IPS-18a (cell line): ENCODE data around the gene SLC12A9.
"Not testable (repeated sequence)": the region's sequence is repeated elsewhere in the genome, so short reads cannot be mapped to it uniquely, and the experiment has no call there.

Experiments used
- H3K27ac ChIP-seq: one replicate; pipeline ENCODE4 v1.5.1; 2013; ENCODE audit warnings: low read length
- H3K27me3 ChIP-seq: one replicate; pipeline ENCODE4 v1.6.1; 2013; ENCODE audit warnings: mild to moderate bottlenecking, low read length; ENCODE audit not compliant: control insufficient read depth, insufficient read depth
- H3K36me3 ChIP-seq: one replicate; pipeline ENCODE4 v1.6.1; 2013; ENCODE audit warnings: low read depth, low read length; ENCODE audit not compliant: control insufficient read depth
- H3K4me1 ChIP-seq: one replicate; pipeline ENCODE4 v1.6.1; 2013; ENCODE audit warnings: low read depth, low read length; ENCODE audit not compliant: control insufficient read depth
- H3K4me3 ChIP-seq: one replicate; pipeline ENCODE4 v1.5.1; 2013; ENCODE audit warnings: low read length
- H3K9ac ChIP-seq: one replicate; pipeline ENCODE4 v1.6.1; 2013; ENCODE audit warnings: mild to moderate bottlenecking, low read length, moderate library complexity
- H3K9me3 ChIP-seq: one replicate; pipeline ENCODE4 v1.6.1; 2013; ENCODE audit warnings: low read depth, low read length; ENCODE audit not compliant: control insufficient read depth

SLC12A9 gene

GRCh38 chr7:100895956-100896731 lies 43.6 kb downstream of the SLC12A9 start:
- peaks cover 19% of the 10 kb centered on the region for H3K27me3 ChIP-seq
- peak overlapping the region; percentile 1 for H3K4me3 ChIP-seq
- no peak overlapping the region for H3K9ac ChIP-seq
- peaks cover 4% of the 10 kb centered on the region for H3K4me1 ChIP-seq
- H3K36me3 ChIP-seq = no peaks in the 10 kb centered on the region
- no peak overlapping the region for H3K27ac ChIP-seq
- H3K9me3 ChIP-seq = no peaks in the 10 kb centered on the region

- H3K4me1 ChIP-seq = no peaks in the 10 kb centered on the region
- no peak overlapping the region for H3K9ac ChIP-seq
- no peaks in the 10 kb centered on the region for H3K9me3 ChIP-seq
- H3K27me3 ChIP-seq = peaks cover 19% of the 10 kb centered on the region
- H3K36me3 ChIP-seq = no peaks in the 10 kb centered on the region
- H3K4me3 ChIP-seq = peak overlapping the region; percentile 1
- no peak overlapping the region for H3K27ac ChIP-seq
These were observed 44.5 kb downstream of the SLC12A9 start for GRCh38 chr7:100896732-100897608.

- Histone ChIP-seq H3K27ac (no peak overlapping the region), H3K27me3 (peaks cover 19% of the 10 kb centered on the region), H3K4me1 (no peaks in the 10 kb centered on the region), H3K9ac (no peak overlapping the region), H3K9me3 (no peaks in the 10 kb centered on the region), H3K36me3 (no peaks in the 10 kb centered on the region), H3K4me3 (no peak overlapping the region)
These were observed 45.4 kb downstream of the SLC12A9 start for GRCh38 chr7:100897772-100898454.

- Histone ChIP-seq H3K27ac (no peak overlapping the region), H3K4me1 (no peaks in the 10 kb centered on the region), H3K4me3 (no peak overlapping the region), H3K9me3 (no peaks in the 10 kb centered on the region), H3K36me3 (no peaks in the 10 kb centered on the region), H3K9ac (no peak overlapping the region), H3K27me3 (peaks cover 19% of the 10 kb centered on the region)
These were observed 46.9 kb downstream of the SLC12A9 start for GRCh38 chr7:100899432-100899831.

GRCh38 chr7:100900978-100901377 lies 48.5 kb downstream of the SLC12A9 start:
- no peak overlapping the region for H3K27ac ChIP-seq
- H3K36me3 ChIP-seq = no peaks in the 10 kb centered on the region
- no peaks in the 10 kb centered on the region for H3K4me1 ChIP-seq
- H3K9me3 ChIP-seq = no peaks in the 10 kb centered on the region
- no peak overlapping the region for H3K9ac ChIP-seq
- H3K4me3 ChIP-seq = no peak overlapping the region
- H3K27me3 ChIP-seq = peaks cover 9% of the 10 kb centered on the region

GRCh38 chr7:100901921-100902332 lies 49.4 kb downstream of the SLC12A9 start:
- Histone ChIP-seq H3K36me3 (no peaks in the 10 kb centered on the region), H3K4me1 (no peaks in the 10 kb centered on the region), H3K4me3 (no peak overlapping the region), H3K9me3 (no peaks in the 10 kb centered on the region), H3K9ac (no peak overlapping the region), H3K27ac (no peak overlapping the region), H3K27me3 (no peaks in the 10 kb centered on the region)

- H3K27me3 ChIP-seq = no peaks in the 10 kb centered on the region
- no peaks in the 10 kb centered on the region for H3K9me3 ChIP-seq
- H3K4me3 ChIP-seq = no peak overlapping the region
- no peaks in the 10 kb centered on the region for H3K4me1 ChIP-seq
- no peaks in the 10 kb centered on the region for H3K36me3 ChIP-seq
- H3K9ac ChIP-seq = no peak overlapping the region
- no peak overlapping the region for H3K27ac ChIP-seq
These were observed 50.1 kb downstream of the SLC12A9 start for GRCh38 chr7:100902638-100903037.

GRCh38 chr7:100908512-100908911 lies 56.0 kb downstream of the SLC12A9 start:
- no peaks in the 10 kb centered on the region for H3K4me1 ChIP-seq
- no peaks in the 10 kb centered on the region for H3K9me3 ChIP-seq
- no peak overlapping the region for H3K27ac ChIP-seq
- H3K36me3 ChIP-seq = no peaks in the 10 kb centered on the region
- H3K9ac ChIP-seq = no peak overlapping the region
- H3K27me3 ChIP-seq = no peaks in the 10 kb centered on the region
- no peak overlapping the region for H3K4me3 ChIP-seq

- H3K4me1 ChIP-seq, H3K27ac ChIP-seq, H3K9ac ChIP-seq, H3K27me3 ChIP-seq, H3K9me3 ChIP-seq, H3K36me3 ChIP-seq, H3K4me3 ChIP-seq: not testable (repeated sequence)
These were observed 57.9 kb downstream of the SLC12A9 start for GRCh38 chr7:100910443-100910842.

- H3K27me3 ChIP-seq = no peaks in the 10 kb centered on the region
- no peaks in the 10 kb centered on the region for H3K9me3 ChIP-seq
- no peak overlapping the region for H3K4me3 ChIP-seq
- H3K36me3 ChIP-seq = no peaks in the 10 kb centered on the region
- no peak overlapping the region for H3K27ac ChIP-seq
- no peak overlapping the region for H3K9ac ChIP-seq
- H3K4me1 ChIP-seq = no peaks in the 10 kb centered on the region
These were observed 59.0 kb downstream of the SLC12A9 start for GRCh38 chr7:100911484-100911883.

- peaks cover 3% of the 10 kb centered on the region for H3K4me1 ChIP-seq
- H3K9me3 ChIP-seq = no peaks in the 10 kb centered on the region
- no peak overlapping the region for H3K4me3 ChIP-seq
- no peaks in the 10 kb centered on the region for H3K36me3 ChIP-seq
- H3K27me3 ChIP-seq = no peaks in the 10 kb centered on the region
- H3K9ac ChIP-seq = no peak overlapping the region
- no peak overlapping the region for H3K27ac ChIP-seq
These were observed 61.8 kb downstream of the SLC12A9 start for GRCh38 chr7:100914208-100914878.
